ENCODE data around the gene MATCAP1.

The MATCAP1 gene

DNA sequence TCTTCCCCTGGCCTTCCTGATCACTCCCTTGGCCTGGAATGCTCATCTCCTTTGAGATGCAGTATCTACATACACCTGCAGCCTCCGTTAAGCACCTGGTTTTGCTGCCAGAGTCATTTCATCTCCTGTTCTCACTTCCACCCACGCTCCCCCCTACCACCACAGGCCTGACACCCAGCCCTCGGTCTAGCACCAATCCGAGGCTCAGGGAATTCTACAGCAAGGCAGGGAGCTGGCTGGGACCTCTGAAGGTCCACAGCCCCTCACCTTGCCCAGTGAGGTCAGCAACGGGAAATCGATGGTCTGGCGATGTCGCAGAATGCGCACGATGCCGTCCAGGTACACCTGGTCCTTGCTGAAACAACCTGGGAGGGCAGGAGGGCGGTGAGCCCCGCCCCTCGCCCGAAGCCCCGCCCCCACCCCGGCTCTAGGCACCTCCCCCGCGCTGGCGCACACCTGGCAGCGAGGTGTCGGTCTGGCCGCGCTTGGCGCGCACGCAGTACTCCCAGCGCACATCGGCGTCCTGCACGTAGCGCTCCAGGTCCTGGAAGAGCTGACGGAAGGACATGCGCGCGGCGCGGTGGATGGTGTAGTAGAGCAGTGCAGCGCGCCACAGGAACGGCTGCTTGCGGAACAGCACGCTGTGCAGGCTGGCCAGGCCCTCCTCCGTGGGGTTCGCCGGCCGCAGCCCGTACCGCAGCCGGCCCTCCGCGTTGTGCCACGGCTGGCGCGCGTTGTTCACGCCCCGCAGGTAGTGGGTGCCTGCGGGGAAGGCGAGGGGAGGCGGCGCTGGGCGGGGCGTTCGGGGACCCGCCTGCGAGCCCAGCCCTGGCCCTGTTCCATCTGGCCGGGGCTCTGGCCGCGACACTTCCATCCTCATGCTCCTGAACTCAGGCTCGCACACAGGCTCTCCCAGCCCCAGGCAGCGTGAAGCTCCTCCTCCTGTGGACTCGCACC lies 5.7 kb downstream of the MATCAP1 start:
- DNase-seq (ENCODE audit: low read depth) = no peak

DNA sequence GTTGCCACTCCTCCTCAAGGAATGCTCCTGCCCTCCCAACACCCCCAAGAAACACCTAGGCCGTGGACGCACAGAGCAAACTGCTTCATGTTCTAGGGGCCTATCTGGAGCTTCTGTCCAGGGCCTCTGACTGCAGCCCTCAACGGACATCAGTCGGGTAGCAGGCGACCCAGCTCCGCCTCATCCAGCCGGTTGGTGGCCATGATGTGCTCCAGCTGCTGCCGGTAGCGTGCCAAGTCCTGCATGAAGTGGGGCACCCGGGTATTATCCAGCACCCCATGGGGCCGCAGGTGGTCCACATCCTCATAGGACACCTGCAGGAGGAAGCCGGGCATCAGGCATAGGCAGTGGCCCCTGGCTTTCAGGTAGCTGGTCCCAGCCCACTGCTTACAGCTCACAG lies 7.1 kb downstream of the MATCAP1 start:
- no peak overlapping the region for H3K4me3 ChIP-seq (ENCODE audit: low read depth, low read length)
- no peak for DNase-seq (ENCODE audit: low read depth)

More for the DNA sequence above, 5.7 kb downstream of the MATCAP1 start:
- H3K4me3 ChIP-seq (ENCODE audit: low read depth, low read length) = peak overlapping the region; percentile 25

DNA sequence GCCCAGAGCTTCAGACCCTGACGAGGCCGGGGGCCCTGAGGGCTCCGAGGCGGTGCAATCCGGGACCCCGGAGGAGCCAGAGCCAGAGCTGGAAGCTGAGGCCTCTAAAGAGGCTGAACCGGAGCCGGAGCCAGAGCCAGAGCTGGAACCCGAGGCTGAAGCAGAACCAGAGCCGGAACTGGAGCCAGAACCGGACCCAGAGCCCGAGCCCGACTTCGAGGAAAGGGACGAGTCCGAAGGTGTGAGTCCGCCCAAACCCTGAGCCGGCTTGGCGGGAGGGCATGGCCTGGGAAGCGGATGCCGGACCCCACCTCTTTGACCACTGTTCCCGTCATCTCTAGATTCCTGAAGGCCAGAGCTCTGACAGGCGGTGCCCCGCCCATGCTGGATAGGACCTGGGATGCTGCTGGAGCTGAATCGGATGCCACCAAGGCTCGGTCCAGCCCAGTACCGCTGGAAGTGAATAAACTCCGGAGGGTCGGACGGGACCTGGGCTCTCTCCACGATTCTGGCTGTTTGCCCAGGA lies 9.0 kb downstream of the MATCAP1 start:
- DNase-seq (ENCODE audit: low read depth) = no peak

DNA sequence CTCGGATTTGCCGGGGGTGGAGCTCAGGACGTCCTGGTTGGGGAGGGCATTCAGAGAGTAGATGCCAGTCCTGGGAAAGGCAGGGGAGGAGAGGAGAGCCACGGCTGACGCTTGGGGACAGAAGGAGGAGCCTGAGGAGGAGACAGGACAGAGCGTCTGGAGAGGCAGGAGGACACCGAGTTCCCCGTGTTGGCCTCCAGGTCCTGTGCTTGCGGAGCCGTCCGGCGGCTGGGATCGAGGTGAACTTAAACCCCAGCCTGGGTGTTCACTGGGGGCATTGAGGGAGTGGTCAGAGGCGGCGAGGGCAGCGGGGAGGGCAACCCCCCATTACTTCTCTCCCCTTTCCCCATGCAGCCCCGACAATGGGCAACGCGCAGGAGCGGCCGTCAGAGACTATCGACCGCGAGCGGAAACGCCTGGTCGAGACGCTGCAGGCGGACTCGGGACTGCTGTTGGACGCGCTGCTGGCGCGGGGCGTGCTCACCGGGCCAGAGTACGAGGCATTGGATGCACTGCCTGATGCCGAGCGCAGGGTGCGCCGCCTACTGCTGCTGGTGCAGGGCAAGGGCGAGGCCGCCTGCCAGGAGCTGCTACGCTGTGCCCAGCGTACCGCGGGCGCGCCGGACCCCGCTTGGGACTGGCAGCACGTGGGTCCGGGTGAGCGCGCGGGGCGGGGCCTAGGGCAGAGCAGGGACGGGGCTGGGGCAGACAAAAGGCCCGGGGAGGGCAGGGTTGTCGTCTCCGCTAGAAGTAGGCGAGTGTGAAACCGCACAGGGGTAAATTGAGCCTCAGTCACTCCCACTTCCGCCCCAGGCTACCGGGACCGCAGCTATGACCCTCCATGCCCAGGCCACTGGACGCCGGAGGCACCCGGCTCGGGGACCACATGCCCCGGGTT lies 9.7 kb downstream of the MATCAP1 start:
- peak overlapping the region; percentile 49 for H3K4me3 ChIP-seq (ENCODE audit: low read depth, low read length)
- no peak for DNase-seq (ENCODE audit: low read depth)

More for the DNA sequence above, 9.0 kb downstream of the MATCAP1 start:
- H3K4me3 ChIP-seq (ENCODE audit: low read depth, low read length) = peak overlapping the region; percentile 49

DNA sequence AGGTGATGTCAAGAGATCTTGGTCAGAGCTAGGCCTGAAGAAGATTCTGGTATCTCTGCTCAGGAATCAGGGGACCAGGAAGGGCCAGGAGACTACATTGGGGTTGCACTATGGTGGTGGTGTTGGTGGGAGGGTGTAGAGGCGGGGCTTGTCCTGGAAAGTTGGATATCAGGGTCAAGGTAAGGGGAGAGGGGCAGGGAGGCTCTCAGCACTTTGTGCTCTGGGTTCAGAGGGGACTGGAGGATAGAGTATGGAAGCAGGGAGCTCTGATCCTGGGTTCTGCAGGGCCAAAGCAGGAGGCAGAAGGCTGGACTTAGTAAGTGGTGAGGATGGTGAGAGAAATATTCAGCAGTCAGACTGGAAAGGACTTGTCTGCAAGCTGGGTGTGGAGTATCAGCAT lies 10.4 kb downstream of the MATCAP1 start:
- no peak for DNase-seq (ENCODE audit: low read depth)
- peak overlapping the region; percentile 49 for H3K4me3 ChIP-seq (ENCODE audit: low read depth, low read length)

GRCh38 chr16:67170949-67171649 lies 12.7 kb downstream of the MATCAP1 start:
- peak overlapping the region; percentile 43 for H3K4me3 ChIP-seq (ENCODE audit: low read depth, low read length)
- DNase-seq (ENCODE audit: low read depth) = no peak

GRCh38 chr16:67170168-67170948 lies 13.4 kb downstream of the MATCAP1 start, which contains the start of gene NOL3:
TSS of gene NOL3 (plus strand) at chr16:67170538.
- peak; percentile 78 for DNase-seq (ENCODE audit: low read depth)
- H3K4me3 ChIP-seq (ENCODE audit: low read depth, low read length) = peak within 1 kb of the TSS; percentile 43

- DNase-seq (ENCODE audit: low read depth) = no peak
- H3K4me3 ChIP-seq (ENCODE audit: low read depth, low read length) = peak overlapping the region; percentile 30
Observed at GRCh38 chr16:67169642-67170167, 14.1 kb downstream of the MATCAP1 start.

- no peak for DNase-seq (ENCODE audit: low read depth)
- H3K4me3 ChIP-seq (ENCODE audit: low read depth, low read length) = no peak overlapping the region
Observed at GRCh38 chr16:67169011-67169451, 14.7 kb downstream of the MATCAP1 start.

- DNase-seq (ENCODE audit: low read depth) = no peak
- H3K4me3 ChIP-seq (ENCODE audit: low read depth, low read length) = no peak overlapping the region
Observed at GRCh38 chr16:67167588-67167987, 16.2 kb downstream of the MATCAP1 start.

GRCh38 chr16:67166598-67167168 lies 17.1 kb downstream of the MATCAP1 start:
- no peak overlapping the region for H3K4me3 ChIP-seq (ENCODE audit: low read depth, low read length)
- no peak for DNase-seq (ENCODE audit: low read depth)

DNA sequence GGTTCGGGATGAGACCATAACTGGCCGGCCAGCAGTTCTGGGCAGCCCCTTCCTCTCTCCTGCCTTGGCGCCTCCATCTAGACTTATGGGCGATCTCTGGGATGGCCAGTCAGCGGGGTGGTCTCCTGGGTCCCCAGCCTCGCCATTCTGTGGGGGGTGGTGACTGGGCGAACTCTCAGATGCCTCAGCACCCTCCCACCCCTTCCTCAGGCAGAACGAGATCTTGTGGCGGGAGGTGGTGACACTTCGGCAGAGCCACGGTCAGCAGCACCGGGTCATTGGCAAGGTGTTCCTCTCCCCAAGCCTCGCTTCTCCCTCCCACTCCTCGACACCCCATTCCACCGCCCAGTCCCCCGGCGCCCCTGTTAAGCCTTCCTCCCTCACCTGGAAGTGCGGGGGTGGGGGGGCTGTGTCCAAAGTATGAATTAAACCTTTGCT lies 17.6 kb downstream of the MATCAP1 start:
- no peak overlapping the region for H3K4me3 ChIP-seq (ENCODE audit: low read depth, low read length)
- no peak for DNase-seq (ENCODE audit: low read depth)

DNA sequence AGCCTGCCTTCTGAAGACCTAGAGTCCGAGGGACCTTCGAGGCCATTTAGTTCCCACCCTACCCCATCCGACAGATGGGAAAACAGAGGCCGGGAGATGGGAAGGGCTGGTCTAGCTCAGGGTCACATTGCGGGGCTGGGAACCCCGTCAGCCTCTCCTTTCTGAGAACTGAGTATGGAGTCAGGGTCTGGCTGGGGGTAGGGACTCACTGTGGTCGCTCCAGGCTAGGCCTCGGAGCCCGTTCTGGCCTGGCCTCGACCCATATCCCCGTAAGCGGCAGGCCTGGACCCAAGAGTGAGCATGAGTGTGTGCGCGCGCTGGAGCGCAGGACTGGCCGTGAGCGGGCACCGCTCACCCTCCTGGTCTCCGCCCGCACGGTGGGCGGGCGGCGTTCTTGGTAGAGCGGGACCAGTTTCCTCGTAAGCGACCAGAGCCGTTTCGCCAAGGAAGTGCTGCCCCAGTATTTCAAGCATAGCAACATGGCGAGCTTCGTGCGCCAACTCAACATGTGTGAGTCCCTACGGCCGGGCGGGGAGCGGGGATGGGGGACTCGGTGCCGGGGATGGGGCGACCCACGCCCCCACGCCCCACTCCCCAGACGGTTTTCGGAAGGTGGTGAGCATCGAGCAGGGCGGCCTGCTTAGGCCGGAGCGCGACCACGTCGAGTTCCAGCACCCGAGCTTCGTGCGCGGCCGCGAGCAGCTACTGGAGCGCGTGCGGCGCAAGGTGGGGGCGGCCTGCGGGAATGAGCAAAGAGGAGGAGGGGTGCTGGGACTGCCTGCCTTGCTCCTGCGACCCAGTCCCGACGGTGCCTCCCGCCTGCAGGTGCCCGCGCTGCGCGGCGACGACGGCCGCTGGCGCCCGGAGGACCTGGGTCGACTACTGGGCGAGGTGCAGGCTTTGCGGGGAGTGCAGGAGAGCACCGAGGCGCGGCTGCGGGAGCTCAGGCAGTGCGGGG lies 18.4 kb downstream of the MATCAP1 start:
- H3K4me3 ChIP-seq (ENCODE audit: low read depth, low read length) = no peak overlapping the region
- no peak for DNase-seq (ENCODE audit: low read depth)

- no peak for DNase-seq (ENCODE audit: low read depth)
- H3K4me3 ChIP-seq (ENCODE audit: low read depth, low read length) = peak within 1 kb of the TSS; percentile 36
Observed at GRCh38 chr16:67164599-67165061, 19.1 kb downstream of the MATCAP1 start, which contains the start of gene HSF4. TSS of gene HSF4 (plus strand) at chr16:67164745. CDS start at chr16:67164812, 67 bp downstream.

DNA sequence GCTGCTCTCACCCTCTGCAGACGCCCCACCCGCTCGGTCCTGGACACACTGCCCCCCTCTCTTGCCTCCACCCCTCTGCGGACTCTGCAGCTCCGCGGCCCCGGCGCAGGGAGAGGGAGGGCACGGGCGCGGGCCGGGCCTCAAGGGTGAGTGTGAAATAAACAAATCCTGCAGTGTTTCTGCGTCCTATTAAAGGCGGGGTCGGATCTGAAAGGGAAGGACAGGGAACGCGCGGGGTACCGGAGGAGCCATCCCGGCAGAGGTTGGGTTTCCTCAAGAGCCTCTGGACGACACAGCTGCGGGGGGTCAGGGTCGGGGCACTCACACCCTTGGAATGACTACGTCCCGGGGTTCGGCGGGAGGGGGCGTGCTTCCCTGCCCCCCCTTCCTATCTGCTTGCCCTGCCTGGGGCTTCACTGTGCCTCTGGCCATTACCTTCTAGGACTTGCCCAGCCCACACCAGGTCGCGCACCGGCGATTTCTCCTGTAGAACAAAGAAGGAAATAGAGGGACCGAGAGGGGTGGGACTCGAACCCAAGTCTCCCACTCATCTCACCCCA lies 19.7 kb downstream of the MATCAP1 start:
- H3K4me3 ChIP-seq (ENCODE audit: low read depth, low read length) = peak overlapping the region; percentile 36
- DNase-seq (ENCODE audit: low read depth) = no peak

Measured in skeletal muscle cell (primary cell).